Large intestine (tissue), 3 donors: ENCODE data around the gene ZC3H12A. TPM values are rescaled to one million over a fixed set of nuclear protein-coding genes. Genes with fewer than 3 reads are reported as not detected.
"Not testable (repeated sequence)": the region's sequence is repeated elsewhere in the genome, so short reads cannot be mapped to it uniquely, and the experiment has no call there.

ENCODE experiments used
- DNase-seq, 2 donors: peaks; one replicate each; pipeline versions ENCODE4 v3.0.0 to v3.0.0-alpha.2; 2013
- H3K27ac ChIP-seq: one replicate; pipeline ENCODE4 v1.5.1; 2013; ENCODE audit warnings: low read length
- H3K27me3 ChIP-seq: 2 replicates; pipeline ENCODE4 v1.6.1; 2013; ENCODE audit warnings: low read length; ENCODE audit not compliant: control insufficient read depth, insufficient read depth
- H3K36me3 ChIP-seq: 2 replicates; pipeline ENCODE4 v1.6.1; 2013; ENCODE audit warnings: low read length; ENCODE audit not compliant: control insufficient read depth, insufficient read depth
- H3K4me1 ChIP-seq: one replicate; pipeline ENCODE4 v1.6.1; 2013; ENCODE audit warnings: low read length; ENCODE audit not compliant: control insufficient read depth, insufficient read depth
- H3K4me3 ChIP-seq: one replicate; pipeline ENCODE4 v1.5.1; 2013; ENCODE audit warnings: low read length
- H3K9me3 ChIP-seq: one replicate; pipeline ENCODE4 v1.6.1; 2013; ENCODE audit warnings: mild to moderate bottlenecking, low read depth, low read length, moderate library complexity; ENCODE audit not compliant: control insufficient read depth
- WGBS: methylation state at CpG from one replicate; pipeline ENCODE4 v1.1.5; 2013; ENCODE audit warnings: low lambda C conversion rate; ENCODE audit not compliant: insufficient coverage; 5-methylcytosine and 5-hydroxymethylcytosine counted together
- polyA plus RNA-seq: library from polyadenylated mRNA; unstranded; fragments of 120-200 nt; gene quantifications from one replicate; pipeline ENCODE4 v1.2.1, GENCODE V29; 2013

ZC3H12A gene
- polyA plus RNA-seq, 1 donor = 25.4 TPM

DNA sequence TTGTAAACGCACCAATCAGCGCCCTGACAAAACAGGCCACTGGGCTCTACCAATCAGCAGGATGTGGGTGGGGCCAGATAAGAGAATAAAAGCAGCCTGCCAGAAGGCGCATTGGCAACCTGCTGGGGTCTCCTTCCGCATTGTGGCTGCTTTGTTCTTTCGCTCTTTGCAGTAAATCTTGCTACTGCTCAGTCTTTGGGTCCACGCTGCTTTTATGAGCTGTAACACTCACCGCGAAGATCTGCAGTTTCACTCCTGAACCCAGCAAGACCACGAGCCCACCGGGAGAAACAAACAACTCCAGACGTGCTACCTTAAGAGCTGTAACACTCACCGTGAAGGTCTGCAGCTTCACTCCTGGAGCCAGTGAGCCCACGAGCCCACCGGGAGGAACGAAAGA is 44.5 kb downstream of the ZC3H12A start:
- H3K27ac ChIP-seq = not testable (repeated sequence)
- WGBS = 100% methylated on average over 1 of the region's 15 CpGs

DNA sequence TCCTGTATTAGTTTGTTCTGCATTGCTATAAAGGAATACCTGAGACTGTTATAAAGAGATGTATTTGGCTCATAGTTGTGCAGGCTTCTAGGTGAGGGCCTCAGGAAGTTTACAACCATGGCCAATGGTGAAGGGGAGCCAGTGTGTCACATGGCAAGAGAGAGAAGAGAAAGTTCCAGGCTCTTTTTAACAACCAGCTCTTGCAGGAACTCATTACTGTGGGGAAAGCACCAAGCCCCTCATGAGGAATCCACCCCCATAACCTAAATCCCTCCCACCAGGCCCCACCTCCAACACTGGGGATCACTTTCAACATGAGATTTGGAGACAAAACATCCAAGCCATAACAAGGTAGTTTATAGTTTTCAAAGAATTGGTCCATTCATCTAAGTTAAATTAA is 45.2 kb downstream of the ZC3H12A start:
- no peaks in the 10 kb centered on the region for H3K9me3 ChIP-seq
- no peaks in the 10 kb centered on the region for H3K36me3 ChIP-seq
- no peak overlapping the region for H3K4me3 ChIP-seq

More for the DNA sequence above, 44.5 kb downstream of the ZC3H12A start:
- H3K9me3 ChIP-seq, H3K36me3 ChIP-seq, DNase-seq, H3K4me3 ChIP-seq, H3K4me1 ChIP-seq, H3K27me3 ChIP-seq: not testable (repeated sequence)

DNA sequence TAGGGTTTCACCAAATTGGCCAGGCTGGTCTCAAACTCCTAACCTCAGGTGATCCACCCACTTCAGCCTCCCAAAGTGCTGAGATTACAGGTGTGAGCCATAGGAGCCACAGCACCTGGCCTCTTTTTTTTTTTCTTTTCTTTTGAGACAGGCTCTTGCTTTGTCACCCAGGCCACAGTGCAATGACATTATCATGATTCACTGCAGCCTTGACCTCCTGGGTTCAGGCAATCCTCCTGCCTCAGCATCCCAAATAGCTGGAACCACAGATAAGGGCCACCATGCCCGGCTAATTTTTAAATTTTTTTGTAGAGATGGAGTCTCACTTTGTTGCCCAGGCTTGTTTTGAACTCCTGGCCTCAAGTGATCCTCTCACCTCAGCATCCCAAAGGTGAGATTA is 55.5 kb downstream of the ZC3H12A start:
- not testable (repeated sequence) for H3K36me3 ChIP-seq, H3K4me3 ChIP-seq, DNase-seq, H3K9me3 ChIP-seq, H3K27me3 ChIP-seq, H3K27ac ChIP-seq, H3K4me1 ChIP-seq
- no CpG with 5 or more reads among the region's 1 CpG for WGBS

More for the DNA sequence above, 45.2 kb downstream of the ZC3H12A start:
- H3K27ac ChIP-seq = no peak overlapping the region
- H3K27me3 ChIP-seq = no peaks in the 10 kb centered on the region
- H3K4me1 ChIP-seq = peaks cover 5% of the 10 kb centered on the region
- DNase-seq = no peak

DNA sequence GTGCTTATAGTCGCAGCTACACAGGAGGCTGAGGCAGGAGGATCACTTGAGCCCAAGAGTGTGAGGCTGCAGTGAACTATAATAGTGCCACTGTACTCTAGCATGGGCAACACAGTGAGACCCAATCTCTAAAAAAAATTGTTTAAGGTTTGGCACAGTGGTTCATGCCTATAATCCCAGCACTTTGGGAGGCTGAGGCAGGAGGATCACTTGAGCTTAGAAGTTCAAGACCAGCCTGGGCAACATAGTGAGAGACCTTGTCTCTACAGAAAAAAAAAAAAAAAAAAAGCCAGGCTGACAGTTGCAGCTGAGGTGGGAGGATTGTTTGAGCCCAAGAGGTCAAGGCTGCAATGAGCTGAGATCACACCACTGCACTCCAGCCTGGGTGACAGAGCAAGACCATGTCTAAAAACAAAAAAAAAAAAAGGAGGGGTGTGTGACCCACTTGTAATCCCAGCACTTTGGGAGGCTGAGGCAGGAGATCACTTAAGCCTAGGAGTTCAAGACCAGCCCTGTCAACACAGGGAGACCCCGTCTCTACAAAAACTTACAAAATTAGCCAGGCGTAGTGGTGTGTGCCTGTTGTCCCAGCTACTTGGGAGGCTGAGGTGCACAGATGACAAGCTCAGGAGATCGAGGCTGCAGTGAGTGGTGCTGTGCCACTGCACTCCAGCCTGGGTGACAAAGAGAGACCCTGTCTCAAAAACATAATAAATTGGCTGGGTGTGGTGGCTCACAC is 58.2 kb downstream of the ZC3H12A start:
- not testable (repeated sequence) for H3K4me1 ChIP-seq, H3K9me3 ChIP-seq, H3K27ac ChIP-seq, DNase-seq, H3K27me3 ChIP-seq, H3K4me3 ChIP-seq
- H3K36me3 ChIP-seq = peaks cover 18% of the 10 kb centered on the region
- WGBS = no CpG with 5 or more reads among the region's 4 CpGs

DNA sequence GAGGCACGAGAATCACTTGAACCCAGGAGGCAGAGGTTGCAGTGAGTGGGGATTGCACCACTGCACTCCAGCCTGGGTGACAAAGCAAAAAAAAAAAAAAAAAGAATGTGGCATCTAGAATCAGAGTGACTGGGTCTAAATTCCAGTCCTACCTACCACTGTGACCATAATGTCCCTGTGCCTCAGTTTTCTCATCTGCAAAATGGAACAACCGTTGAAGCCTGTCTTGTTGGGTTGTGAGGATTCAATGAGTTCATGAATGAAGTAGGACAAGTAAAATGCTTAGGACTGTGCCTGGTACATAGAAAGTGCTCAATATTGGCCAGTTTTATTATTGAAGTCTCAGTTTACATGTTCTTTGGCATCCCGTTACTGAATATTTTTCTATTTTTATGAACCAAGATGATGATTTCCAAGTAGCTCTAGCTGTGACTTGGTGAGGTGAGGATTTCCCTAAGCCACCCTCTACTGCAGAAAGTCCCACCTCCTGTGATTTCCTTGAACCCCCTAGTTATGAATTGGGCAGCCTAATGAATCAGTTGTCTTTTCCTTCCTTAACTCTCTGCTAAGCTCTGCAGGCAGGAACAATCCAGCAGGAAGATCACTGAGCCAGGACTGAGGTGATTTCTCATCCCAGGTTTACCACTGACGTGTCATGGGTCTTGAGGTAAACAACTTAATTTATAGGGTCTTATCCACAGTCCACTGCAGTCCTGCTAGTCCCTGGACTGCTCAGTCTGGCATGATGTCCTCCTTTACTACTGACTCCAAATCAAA is 59.1 kb downstream of the ZC3H12A start:
- Histone ChIP-seq H3K4me3 (no peak overlapping the region), H3K4me1 (no peaks in the 10 kb centered on the region), H3K27me3 (no peaks in the 10 kb centered on the region), H3K27ac (no peak overlapping the region), H3K9me3 (no peaks in the 10 kb centered on the region), H3K36me3 (peaks cover 23% of the 10 kb centered on the region)
- WGBS = 60% methylated on average over 1 of the region's 4 CpGs
- no peak for DNase-seq

Other genes with a start within 250 kb of the ZC3H12A start
- gene MEAF6, start 40.2 kb downstream of the ZC3H12A start, polyA plus RNA-seq = 54.4 TPM
- gene SNIP1, start 79.7 kb downstream of the ZC3H12A start, polyA plus RNA-seq = 10.9 TPM
- 40.6 TPM for gene DNALI1, start 82.4 kb downstream of the ZC3H12A start, polyA plus RNA-seq
- 56.9 TPM for gene GNL2, start 121.4 kb downstream of the ZC3H12A start, polyA plus RNA-seq
- 2.2 TPM for gene RSPO1, start 160.3 kb downstream of the ZC3H12A start, polyA plus RNA-seq
- 10.1 TPM for gene CDCA8, start 217.9 kb downstream of the ZC3H12A start, polyA plus RNA-seq